Head of caudate nucleus (tissue), 42 donors: ENCODE results near the gene NAALADL1.

Source experiments
- DNase-seq, 42 donors: peaks; one replicate each; pipeline versions ENCODE4 v3.0.0 to v3.0.0-alpha.2; 2020 to 2021; ENCODE audit warnings: mixed read lengths in 7 of 42
- intact Hi-C: fragments of 100-400 bp; cut with DNase I; formaldehyde crosslinking; loops from one replicate; pipeline ENCODE4 v1.15.0; 2022

NAALADL1 gene

DNA sequence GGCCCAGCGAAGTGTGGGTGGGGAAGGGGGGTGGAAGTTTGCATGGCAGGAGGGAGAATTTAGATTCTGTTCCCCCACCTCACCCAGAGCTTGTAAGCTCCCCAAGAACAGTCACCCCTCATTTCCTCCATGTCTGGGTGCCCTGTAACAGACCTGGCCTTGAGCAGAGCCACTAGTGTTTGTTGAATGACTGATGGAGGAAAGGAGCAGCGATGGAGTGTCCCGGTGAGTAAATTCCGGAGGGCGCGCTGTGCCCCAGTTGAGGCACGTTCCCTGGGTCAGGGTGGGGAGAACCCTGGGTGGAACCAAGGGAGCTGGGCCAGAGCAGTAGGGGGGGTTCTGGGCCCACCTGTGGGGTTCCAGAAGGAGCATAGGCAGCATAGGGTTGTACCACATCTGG, 827 bp downstream of the NAALADL1 start:
- intact Hi-C loops, result no loop called here
- no peak for DNase-seq

- DNase-seq, result no peak
- intact Hi-C loops, result no loop called here
These were observed 1.4 kb downstream of the NAALADL1 start for GRCh38 chr11:65056999-65057398.

- intact Hi-C loops, result no loop called here
- no peak for DNase-seq
These were observed 2.8 kb downstream of the NAALADL1 start for GRCh38 chr11:65055538-65055937.

DNA sequence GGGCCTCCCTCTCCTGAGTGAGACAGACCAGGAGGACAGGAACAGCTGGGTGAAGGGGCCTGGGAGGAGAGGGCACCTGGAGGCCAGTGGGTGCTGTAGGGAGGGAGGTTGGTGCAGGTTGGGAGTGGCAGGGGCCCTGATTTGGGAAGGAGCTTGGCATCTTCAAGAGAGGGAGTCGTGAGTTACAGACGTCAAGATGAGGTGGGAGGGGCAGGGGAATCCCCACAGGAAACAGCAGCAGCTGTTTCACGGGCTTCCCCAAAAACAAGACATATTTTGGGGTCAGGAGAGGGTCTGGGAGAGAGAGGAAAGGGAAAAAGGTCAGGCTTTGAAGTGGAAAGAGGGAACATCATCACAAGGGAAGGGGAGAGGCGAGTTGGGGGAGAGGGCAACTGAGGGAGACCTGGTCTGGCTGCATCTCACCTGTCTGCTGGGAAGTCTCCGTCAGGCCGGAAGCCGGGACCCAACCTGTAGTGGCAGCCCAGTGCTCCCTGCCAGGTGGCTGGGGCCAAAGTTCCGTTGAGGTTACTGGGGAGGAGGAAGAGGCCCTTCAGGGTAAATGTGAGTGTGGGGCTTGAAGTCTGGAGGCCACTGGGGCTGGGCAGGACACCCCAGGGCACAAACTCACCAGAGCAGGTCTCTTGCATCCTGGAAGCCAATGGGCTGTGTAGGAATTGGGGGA, 4.4 kb downstream of the NAALADL1 start:
- intact Hi-C loops, result no loop called here
- no peak for DNase-seq

DNA sequence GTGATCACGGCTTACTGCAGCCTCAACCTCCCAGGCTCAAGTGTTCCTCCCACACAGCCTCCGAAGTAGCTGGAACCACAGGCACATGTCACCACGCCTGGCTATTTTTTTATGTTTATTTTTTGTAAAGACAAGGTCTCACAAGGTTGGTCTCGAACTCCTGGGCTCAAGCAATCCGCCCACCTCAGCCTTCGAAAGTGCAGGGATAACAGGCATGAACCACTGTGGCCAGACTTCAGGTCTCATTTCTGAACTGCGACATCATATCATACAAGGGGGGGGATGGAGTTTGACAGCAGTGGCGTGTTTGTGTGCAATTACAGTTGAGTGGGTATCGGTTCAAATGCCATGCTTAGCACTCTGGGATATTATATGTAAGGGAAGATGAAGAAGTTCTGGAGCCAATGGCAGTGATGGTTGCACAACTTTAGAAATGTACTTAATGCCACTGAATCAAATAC, 6.9 kb downstream of the NAALADL1 start:
- DNase-seq, result no peak
- intact Hi-C loops, result no loop called here

GRCh38 chr11:65047581-65048422, 10.6 kb downstream of the NAALADL1 start:
- DNase-seq, result no peak
- intact Hi-C loops, result no loop called here

DNA sequence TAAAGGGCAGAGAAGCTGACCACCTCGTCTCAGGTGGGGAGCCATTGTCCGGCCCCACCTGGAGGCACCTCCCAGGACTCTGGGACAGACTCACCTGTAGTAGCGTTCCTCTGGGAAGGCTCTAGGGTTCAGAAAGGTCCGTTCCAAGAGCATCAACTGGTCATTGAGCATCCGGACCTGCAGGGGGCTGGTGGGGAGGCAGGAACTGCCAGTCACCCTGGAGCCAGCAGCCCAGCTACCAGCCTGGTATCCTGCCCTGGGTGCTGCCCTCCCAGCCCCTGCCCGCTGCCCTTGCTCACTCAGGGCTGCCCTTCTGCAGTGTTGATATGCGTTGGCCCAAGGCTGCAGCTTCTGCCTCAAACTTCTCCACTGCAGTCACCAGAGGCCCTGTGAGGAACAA, 12.6 kb downstream of the NAALADL1 start:
- DNase-seq, result no peak
- intact Hi-C loops, result no loop called here

DNA sequence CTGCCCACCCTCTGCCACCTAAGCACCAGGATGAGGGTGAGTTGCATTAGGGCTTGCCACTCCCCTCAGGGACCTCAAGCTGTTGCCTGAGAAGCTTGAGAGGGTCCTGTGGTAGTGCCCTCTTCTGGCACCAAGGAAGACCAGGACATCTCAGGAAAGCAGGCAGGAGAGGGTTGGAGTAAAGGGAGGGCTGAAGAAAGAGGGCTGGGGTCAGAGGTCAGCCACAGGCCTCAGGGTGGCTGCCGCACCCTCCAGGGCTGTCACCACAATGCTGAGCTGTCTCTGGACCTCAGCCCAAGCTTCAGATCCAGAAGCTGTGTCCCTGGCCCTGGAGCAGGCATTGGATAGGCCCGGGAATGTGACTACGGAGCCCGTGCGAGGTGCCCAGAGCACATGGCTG, 13.3 kb downstream of the NAALADL1 start:
- no peak for DNase-seq
- intact Hi-C loops, result no loop called here

- intact Hi-C loops, result no loop called here
- peak in 27 of 42 donors; percentile 6 to 54 (median 25) for DNase-seq
These were observed 14.4 kb downstream of the NAALADL1 start for GRCh38 chr11:65043881-65044501.

GRCh38 chr11:65042891-65043290, 15.5 kb downstream of the NAALADL1 start:
- intact Hi-C loops, result no loop called here
- no peak for DNase-seq

- DNase-seq, result peak; percentile 72 to 96 (median 91)
- intact Hi-C loops, result no loop called here
These were observed 17.3 kb downstream of the NAALADL1 start, which contains the start of gene SAC3D1 for GRCh38 chr11:65040847-65041622. Gene SAC3D1, plus strand, starts transcription at chr11:65041210. Its CDS starts 83 bp downstream, at chr11:65041293.

DNA sequence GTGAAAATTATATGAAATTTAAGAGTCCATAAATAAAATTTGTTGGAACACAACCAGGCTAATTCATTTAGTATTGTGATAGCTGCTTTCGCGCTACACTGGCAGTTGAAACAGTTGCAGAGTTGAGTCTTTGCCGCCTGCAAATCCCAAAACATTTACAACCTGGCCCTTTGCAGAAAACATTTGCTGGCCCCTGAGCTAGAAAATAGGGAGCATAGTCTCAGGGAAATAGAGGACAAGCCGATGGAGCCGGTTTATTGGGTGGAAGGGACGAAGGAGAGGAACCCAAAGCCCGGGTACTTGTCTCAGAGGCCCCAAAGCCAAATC, 17.9 kb downstream of the NAALADL1 start:
- no peak for DNase-seq
- intact Hi-C loops, result no loop called here

DNA sequence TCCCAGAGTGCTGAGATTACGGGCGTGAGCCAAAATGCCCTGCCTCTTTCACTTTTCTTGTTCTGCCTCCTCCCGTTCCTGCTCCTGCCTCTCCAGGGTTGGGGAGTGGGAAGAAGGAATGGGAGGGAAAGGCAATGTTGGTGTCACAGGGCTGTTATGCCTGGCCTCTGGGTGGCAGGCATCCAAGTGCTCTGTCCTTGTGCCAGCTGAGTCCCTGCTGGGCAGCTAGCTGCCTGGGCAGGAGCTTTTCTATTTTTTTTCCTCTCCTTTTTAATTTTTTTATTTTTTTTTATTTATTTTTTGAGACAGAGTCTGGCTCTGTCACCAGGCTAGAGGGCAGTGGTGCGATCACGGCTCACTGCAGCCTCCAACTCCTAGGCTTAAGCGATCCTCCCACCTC, 21.4 kb downstream of the NAALADL1 start:
- intact Hi-C loops, result no loop called here
- peak in 41 of 42 donors; percentile 57 to 91 (median 75) for DNase-seq

GRCh38 chr11:65035579-65035978, 22.8 kb downstream of the NAALADL1 start:
- DNase-seq, result no peak
- intact Hi-C loops, result no loop called here

GRCh38 chr11:65034423-65034822, 23.9 kb downstream of the NAALADL1 start:
- intact Hi-C loops, result no loop called here
- DNase-seq, result no peak

DNA sequence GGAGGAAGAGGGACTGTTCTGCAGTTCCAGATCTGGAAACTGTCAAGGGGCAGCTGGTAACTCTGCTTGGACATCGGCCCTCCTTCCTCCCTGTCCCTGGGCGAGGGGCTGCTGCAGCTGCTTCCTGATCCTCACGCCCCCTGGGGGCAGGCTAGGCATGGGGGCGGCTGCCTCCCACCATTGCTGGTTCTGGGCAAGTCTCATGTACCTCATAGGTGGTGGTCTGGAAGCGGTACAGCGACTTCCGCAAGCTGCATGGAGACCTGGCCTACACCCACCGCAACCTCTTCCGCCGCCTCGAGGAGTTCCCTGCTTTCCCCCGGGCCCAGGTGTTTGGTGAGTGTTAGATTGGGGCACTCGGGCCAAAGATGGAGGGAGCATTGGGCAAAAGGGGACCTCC, 26.1 kb downstream of the NAALADL1 start:
- intact Hi-C loops, result no loop called here
- no peak for DNase-seq

DNA sequence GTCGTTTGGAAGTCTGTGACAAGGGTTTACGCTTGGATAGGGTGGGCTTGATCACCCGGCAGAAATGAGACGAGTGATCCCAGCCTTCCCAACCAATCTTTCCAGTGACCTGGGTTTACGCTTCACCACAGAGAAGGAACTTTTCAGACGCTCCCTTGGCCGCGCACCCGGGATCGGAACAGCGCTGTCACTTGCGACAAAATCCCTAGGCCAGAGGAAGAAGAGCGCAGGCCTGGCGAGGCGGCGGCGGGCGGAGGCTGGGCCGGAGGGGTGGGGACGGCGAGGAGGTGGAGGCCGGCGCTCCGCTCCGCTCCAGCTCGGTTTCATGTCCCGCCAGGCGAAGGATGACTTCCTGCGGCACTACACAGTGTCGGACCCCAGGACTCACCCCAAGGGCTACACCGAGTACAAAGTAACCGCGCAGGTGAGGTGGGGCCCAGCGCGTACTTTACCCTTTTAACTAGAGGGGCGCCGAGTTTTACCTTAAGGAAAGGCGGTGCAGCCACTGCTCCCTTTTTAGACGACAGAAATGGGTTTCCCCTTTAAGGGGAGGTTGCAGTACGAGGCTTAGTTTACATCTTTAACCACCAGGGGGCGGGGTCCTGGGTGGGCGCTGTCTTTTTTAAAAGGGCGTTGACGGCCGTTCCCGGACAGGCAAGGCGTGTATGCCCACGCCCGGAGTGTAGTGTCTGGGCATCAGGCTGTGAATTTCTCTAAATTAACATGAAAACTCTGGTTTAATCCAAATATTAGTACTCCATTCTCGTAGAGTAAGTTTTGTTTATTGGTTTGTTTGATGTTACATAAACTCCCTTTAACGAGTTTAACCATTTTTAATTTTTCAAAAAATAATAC, 30.9 kb downstream of the NAALADL1 start, which contains the start of gene SNX15:
SNX15 (plus strand) TSS at position 227 of the 855 bp plus-strand sequence; CDS start at position 326, 99 bp downstream.
- intact Hi-C loops, result loop anchor here (2.0 kb wide), 1 partner anchor 111 kb away; the partner anchor contains the start of gene ATG2A
- DNase-seq, result peak; percentile 88 to 97 (median 95)

DNA sequence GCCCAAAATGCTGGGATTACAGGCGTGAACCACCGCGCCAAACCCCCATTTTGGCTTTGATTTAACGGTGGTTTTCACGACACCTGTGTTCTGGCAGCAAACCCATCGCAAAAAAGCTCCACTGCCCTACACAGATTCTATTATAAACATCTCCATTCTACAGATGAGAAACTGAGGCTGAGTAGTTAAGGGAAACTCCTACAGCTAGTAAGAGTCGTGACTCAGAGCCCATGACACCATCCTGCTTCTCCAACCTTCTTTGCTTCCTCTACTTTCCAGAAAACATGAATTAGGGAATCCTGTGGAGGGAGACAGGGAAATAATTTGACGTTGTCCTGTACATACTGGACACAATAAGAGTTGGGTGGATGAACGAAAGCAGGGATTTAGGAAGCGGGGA, 31.5 kb downstream of the NAALADL1 start:
- intact Hi-C loops, result loop anchor here (2.0 kb wide), 1 partner anchor 110 kb away; the partner anchor contains the start of gene ATG2A
- DNase-seq, result no peak
